Measurements from ENCODE around the gene SZT2.

DNA sequence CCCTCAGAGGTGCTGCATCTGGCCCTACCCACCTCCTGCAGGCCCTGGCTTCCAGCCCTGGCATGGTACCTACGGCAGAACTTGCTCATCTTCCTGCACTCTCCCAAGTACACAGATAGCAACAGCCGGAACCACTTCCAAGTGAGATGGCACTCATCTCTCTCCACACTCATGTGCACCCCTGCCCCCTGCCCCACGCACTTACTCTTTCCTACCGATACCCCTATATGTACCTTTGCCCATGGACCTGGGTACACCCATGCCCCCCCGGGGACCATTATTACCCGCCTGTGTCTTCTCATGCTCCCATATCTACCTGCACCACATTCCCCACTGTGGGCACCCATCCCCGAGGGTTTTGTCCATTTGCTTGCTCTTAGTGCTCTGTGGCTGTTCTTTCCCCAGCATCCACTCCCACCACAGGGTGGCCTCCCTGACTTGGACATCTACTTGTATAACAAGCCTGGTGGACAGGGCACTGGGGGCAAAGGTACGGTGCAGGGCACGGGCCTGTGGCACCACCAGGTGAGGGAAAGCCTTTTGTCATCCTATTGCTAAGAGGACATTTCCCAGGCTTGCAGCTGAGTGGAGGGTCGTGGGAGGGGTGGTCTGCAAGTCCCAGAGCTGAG, 49.4 kb downstream of the SZT2 start:
- TF ChIP-seq, protein P1, sequence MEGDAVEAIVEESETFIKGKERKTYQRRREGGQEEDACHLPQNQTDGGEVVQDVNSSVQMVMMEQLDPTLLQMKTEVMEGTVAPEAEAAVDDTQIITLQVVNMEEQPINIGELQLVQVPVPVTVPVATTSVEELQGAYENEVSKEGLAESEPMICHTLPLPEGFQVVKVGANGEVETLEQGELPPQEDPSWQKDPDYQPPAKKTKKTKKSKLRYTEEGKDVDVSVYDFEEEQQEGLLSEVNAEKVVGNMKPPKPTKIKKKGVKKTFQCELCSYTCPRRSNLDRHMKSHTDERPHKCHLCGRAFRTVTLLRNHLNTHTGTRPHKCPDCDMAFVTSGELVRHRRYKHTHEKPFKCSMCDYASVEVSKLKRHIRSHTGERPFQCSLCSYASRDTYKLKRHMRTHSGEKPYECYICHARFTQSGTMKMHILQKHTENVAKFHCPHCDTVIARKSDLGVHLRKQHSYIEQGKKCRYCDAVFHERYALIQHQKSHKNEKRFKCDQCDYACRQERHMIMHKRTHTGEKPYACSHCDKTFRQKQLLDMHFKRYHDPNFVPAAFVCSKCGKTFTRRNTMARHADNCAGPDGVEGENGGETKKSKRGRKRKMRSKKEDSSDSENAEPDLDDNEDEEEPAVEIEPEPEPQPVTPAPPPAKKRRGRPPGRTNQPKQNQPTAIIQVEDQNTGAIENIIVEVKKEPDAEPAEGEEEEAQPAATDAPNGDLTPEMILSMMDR (conservative IDR thresholded peaks at IDR 0.05; ENCODE audit: low read depth, low read length) = no peak
- no peak for TF ChIP-seq EZH2 (IDR thresholded peaks at IDR 0.05; ENCODE audit: borderline replicate concordance, low read depth, low read length, poor library complexity, severe bottlenecking)
